ENCODE results near the gene ATG3. TPM values are rescaled to one million over a fixed set of nuclear protein-coding genes. Genes with fewer than 3 reads are reported as not detected.

ATG3 gene
- total and polyA plus RNA-seq, 3 donors from 2014 or later, result 108 to 200 (median 126) TPM

- H3K36me3 ChIP-seq (ENCODE audit: low read depth, missing control alignments), result no peaks in the 10 kb centered on the region
- H3K9me3 ChIP-seq, result no peaks in the 10 kb centered on the region
- H3K4me3 ChIP-seq, result no peak overlapping the region
- intact Hi-C loops (cut with DNase I; ENCODE audit: low total_unique reads), result no loop called here
- DNase-seq, result no peak
- TF ChIP-seq CTCF (IDR thresholded peaks at IDR 0.05), result no peak
- TF ChIP-seq POLR2A (IDR thresholded peaks at IDR 0.05), result no peak
- no peaks in the 10 kb centered on the region for H3K27me3 ChIP-seq
- H3K4me1 ChIP-seq, result peaks cover 4% of the 10 kb centered on the region
- H3K27ac ChIP-seq, result no peak overlapping the region
- WGBS, 2 donors, result 61 to 77% methylated on average over 9 of the region's 9 CpGs
Measured at GRCh38 chr3:112605285-112605684, 43.5 kb upstream of the ATG3 start.

DNA sequence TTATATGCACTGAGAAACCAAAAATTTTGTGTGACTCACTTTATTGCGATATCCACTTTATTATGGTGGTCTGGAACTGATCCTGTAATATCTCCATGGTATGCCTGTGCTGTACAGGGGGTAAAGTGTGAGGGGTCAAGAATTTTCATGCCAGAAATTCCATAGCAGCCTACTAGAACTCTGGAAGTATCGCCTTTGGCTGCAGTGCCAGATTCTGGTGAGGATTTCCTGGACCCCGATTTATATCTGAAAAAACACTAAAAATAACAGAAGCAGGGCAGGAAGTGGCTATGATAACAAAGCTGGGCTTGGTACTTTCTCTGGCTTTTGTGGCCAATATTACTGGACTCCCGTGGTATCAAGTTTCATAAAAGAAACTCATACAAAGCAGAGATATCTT lies 42.8 kb upstream of the ATG3 start:
- no peaks in the 10 kb centered on the region for H3K36me3 ChIP-seq (ENCODE audit: low read depth, missing control alignments)
- no peaks in the 10 kb centered on the region for H3K9me3 ChIP-seq
- TF ChIP-seq POLR2A (IDR thresholded peaks at IDR 0.05) (no peak), CTCF (IDR thresholded peaks at IDR 0.05) (no peak)
- no peak overlapping the region for H3K27ac ChIP-seq
- H3K4me3 ChIP-seq, result no peak overlapping the region
- intact Hi-C loops (cut with DNase I; ENCODE audit: low total_unique reads), result no loop called here
- peaks cover 4% of the 10 kb centered on the region for H3K4me1 ChIP-seq
- 35 to 38% methylated on average over 4 of the region's 4 CpGs for WGBS, 2 donors
- no peak for DNase-seq
- H3K27me3 ChIP-seq, result no peaks in the 10 kb centered on the region

DNA sequence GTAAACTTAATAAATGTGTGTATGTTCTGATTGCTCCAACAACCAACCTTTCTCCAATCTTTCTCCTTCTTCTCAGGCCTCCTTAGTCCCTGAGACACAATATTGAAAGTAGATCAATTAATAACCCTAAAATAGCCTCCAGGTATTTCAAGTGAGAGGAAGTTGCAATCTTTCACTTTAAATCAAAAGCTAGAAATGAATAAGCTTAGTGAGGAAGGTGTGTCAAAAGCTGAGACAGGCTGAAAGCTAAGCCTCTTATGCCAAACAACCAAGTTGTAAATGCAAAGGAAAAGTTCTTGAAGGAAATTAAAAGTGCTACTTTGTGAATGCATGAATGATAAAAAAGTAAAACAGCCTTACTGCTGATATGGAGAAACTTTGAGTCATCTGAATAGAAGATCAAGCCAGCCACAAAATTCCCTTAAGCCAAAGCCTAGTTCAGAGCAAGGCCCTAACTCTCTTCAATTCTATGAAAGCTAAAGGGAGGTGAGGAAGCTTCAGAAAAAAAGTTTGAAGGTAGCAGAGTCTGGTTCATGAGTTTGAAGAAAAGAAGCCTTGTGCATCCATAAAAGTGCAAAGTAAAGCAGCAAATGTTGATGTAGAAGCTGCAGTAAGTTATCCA lies 40.6 kb upstream of the ATG3 start:
- no peak overlapping the region for H3K4me3 ChIP-seq
- intact Hi-C loops (cut with DNase I; ENCODE audit: low total_unique reads), result no loop called here
- no peak for DNase-seq

DNA sequence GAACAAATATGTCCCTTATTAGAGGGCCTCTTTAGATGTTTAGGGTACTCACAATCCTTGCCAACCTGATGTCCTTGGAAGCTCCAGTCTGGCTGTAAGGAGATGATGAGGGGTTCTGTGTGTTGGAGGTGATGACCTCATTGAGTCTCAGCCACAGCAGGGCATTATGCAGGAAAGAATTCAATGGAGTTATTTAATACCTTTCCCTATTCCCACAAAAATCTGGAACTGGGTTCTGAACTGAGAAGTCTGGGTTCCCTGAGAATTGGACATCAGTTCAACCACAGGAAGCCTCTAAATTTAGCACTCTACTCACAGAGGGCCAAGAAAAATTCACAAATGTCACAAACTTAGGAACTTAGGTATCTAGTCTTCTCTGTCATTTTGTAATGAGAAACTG lies 37.0 kb upstream of the ATG3 start:
- Histone ChIP-seq H3K9me3 (no peaks in the 10 kb centered on the region), H3K27ac (no peak overlapping the region), H3K27me3 (no peaks in the 10 kb centered on the region), H3K4me3 (no peak overlapping the region), H3K4me1 (peaks cover 4% of the 10 kb centered on the region), H3K36me3 (ENCODE audit: low read depth, missing control alignments) (no peaks in the 10 kb centered on the region)
- no peak for DNase-seq
- TF ChIP-seq CTCF (IDR thresholded peaks at IDR 0.05) (no peak), POLR2A (IDR thresholded peaks at IDR 0.05) (no peak)
- intact Hi-C loops (cut with DNase I; ENCODE audit: low total_unique reads), result no loop called here

More for the DNA sequence above, 40.6 kb upstream of the ATG3 start:
- Histone ChIP-seq H3K9me3 (no peaks in the 10 kb centered on the region), H3K36me3 (ENCODE audit: low read depth, missing control alignments) (no peaks in the 10 kb centered on the region), H3K4me1 (peaks cover 4% of the 10 kb centered on the region), H3K27me3 (no peaks in the 10 kb centered on the region), H3K27ac (no peak overlapping the region)
- TF ChIP-seq POLR2A (IDR thresholded peaks at IDR 0.05), result no peak
- no peak for TF ChIP-seq CTCF (IDR thresholded peaks at IDR 0.05)

- Histone ChIP-seq H3K4me1 (peaks cover 4% of the 10 kb centered on the region), H3K36me3 (ENCODE audit: low read depth, missing control alignments) (no peaks in the 10 kb centered on the region), H3K27ac (no peak overlapping the region), H3K9me3 (no peaks in the 10 kb centered on the region), H3K4me3 (no peak overlapping the region), H3K27me3 (no peaks in the 10 kb centered on the region)
- TF ChIP-seq CTCF (IDR thresholded peaks at IDR 0.05) (no peak), POLR2A (IDR thresholded peaks at IDR 0.05) (no peak)
- no peak for DNase-seq
- 92 to 96% methylated on average over 2 of the region's 2 CpGs for WGBS, 2 donors
- intact Hi-C loops (cut with DNase I; ENCODE audit: low total_unique reads), result no loop called here
Measured at GRCh38 chr3:112597945-112598344, 36.2 kb upstream of the ATG3 start.

Data from testis (tissue), 3 donors.